HepG2 (cell line): ENCODE data around the gene NRK. TPM values are rescaled to one million over a fixed set of nuclear protein-coding genes. Genes with fewer than 3 reads are reported as not detected.

Source experiments
- ATAC-seq: fragments of 200-7000 bp; cut with Tn5 transposase; 3 replicates; pipeline ENCODE4 v1.9.1; 2020; ENCODE audit warnings: mild to moderate bottlenecking, moderate library complexity
- BruUV-seq: library from RNA; stranded (reverse); fragments of 400-500 nt; replicated peaks from 2 replicates; lab custom pipeline; 2021; lab: Mats Ljungman, UMichigan
- CTCF ChIA-PET: fragments of 300-600 bp; formaldehyde crosslinking; extraction: SDS; loops from one replicate; lab custom pipeline; 2021; ENCODE audit warnings: low total read pairs, inconsistent platforms, low intra/inter-chr PET ratio; lab: Yijun Ruan, JAX
- POLR2A ChIA-PET: fragments of 350-600 bp; sonication (Branson Sonifier 250); formaldehyde crosslinking; loops from one replicate; lab custom pipeline; 2020; ENCODE audit warnings: antibody characterized with exemption, inconsistent platforms; lab: Yijun Ruan, JAX
- DNase-seq: peaks from one replicate; pipeline ENCODE4 v3.0.0-alpha.2; 2015; ENCODE audit warnings: low spot score
- FAIRE-seq: peaks from 3 replicates; lab custom pipeline; 2011; peaks lifted over from hg19 to GRCh38; lab: Jason Lieb, UNC
- H2AFZ ChIP-seq: one replicate; pipeline ENCODE4 v1.6.1; 2011; ENCODE audit warnings: low read length, inconsistent platforms
- H3K27ac ChIP-seq: fragments of 300-600 bp; 3 replicates; pipeline ENCODE4 v1.8.0; 2011; ENCODE audit warnings: mixed run types, mild to moderate bottlenecking, mixed read lengths, low read length, inconsistent platforms; ENCODE audit not compliant: insufficient read depth; ENCODE audit errors: extremely low read length
- H3K27me3 ChIP-seq, 2 experiments: fragments of 200-600 bp in 1 of 2; 2 replicates in 1 of 2; 3 replicates in 1 of 2; pipeline versions ENCODE4 v1.6.0 to v1.8.0; 2011; ENCODE audit warnings: low read length in 2 of 2, mild to moderate bottlenecking in 2 of 2, moderate library complexity in 2 of 2, inconsistent platforms in 1 of 2; ENCODE audit not compliant: insufficient read depth in 2 of 2, control insufficient read depth in 1 of 2
- H3K36me3 ChIP-seq, 2 experiments: fragments of 200-600 bp in 1 of 2; replicated peaks in 1 of 2; 2 replicates in 1 of 2; 3 replicates in 1 of 2; pipeline versions ENCODE4 v1.5.1 to v1.8.0; 2011; ENCODE audit warnings: low read length in 2 of 2, inconsistent platforms in 1 of 2; ENCODE audit not compliant: insufficient read depth in 2 of 2, control insufficient read depth in 1 of 2
- H3K4me1 ChIP-seq: 2 replicates; pipeline ENCODE4 v1.5.1; 2012; ENCODE audit warnings: low read length, inconsistent platforms; ENCODE audit not compliant: insufficient read depth
- H3K4me2 ChIP-seq: 2 replicates; pipeline ENCODE4 v1.6.0; 2011; ENCODE audit warnings: low read depth, low read length, inconsistent platforms
- H3K4me3 ChIP-seq, 3 experiments: fragments of 200-600 bp in 1 of 3; sonication (generic), shearing (Covaris generic) in 1 of 3; replicated peaks in 1 of 3; 2 replicates each; pipeline ENCODE4 v1.5.1; 2011 to 2016; ENCODE audit warnings: low read length in 3 of 3, inconsistent platforms in 2 of 3, low read depth in 2 of 3, mild to moderate bottlenecking in 2 of 3, control low read depth in 1 of 3, mixed read lengths in 1 of 3; ENCODE audit not compliant: insufficient read depth in 1 of 3
- H3K79me2 ChIP-seq: one replicate; pipeline ENCODE4 v1.6.1; 2011; ENCODE audit warnings: low read length, inconsistent platforms; ENCODE audit not compliant: insufficient read depth
- H3K9ac ChIP-seq: 2 replicates; pipeline ENCODE4 v1.6.0; 2011; ENCODE audit warnings: mild to moderate bottlenecking, low read depth, low read length, inconsistent platforms; ENCODE audit not compliant: insufficient read depth
- H3K9me3 ChIP-seq: 2 replicates; pipeline ENCODE4 v1.5.1; 2012; ENCODE audit warnings: mild to moderate bottlenecking, low read length
- H4K20me1 ChIP-seq: 2 replicates; pipeline ENCODE4 v1.6.0; 2011; ENCODE audit warnings: inconsistent platforms, mild to moderate bottlenecking, low read length, moderate library complexity; ENCODE audit not compliant: insufficient read depth
- ARID2 ChIP-seq: sonication (generic); formaldehyde crosslinking; IDR thresholded peaks from 2 replicates; pipeline ENCODE4 v1.8.1; 2022; ENCODE audit warnings: mild to moderate bottlenecking, missing genetic modification reagents, borderline replicate concordance
- DMAP1 ChIP-seq: IDR thresholded peaks from 2 replicates; pipeline ENCODE4 v1.6.1; 2016
- EEA1 ChIP-seq: sonication (generic); formaldehyde crosslinking; IDR thresholded peaks from 2 replicates; pipeline ENCODE4 v1.5.1; 2020; ENCODE audit warnings: mild to moderate bottlenecking, missing genetic modification reagents, borderline replicate concordance
- GLI4 ChIP-seq: sonication (generic); formaldehyde crosslinking; IDR thresholded peaks from 2 replicates; pipeline ENCODE4 v1.5.1; 2020; ENCODE audit warnings: missing genetic modification reagents, mild to moderate bottlenecking, moderate library complexity, borderline replicate concordance
- KAT7 ChIP-seq: IDR thresholded peaks from 2 replicates; pipeline ENCODE4 v1.6.1; 2018; ENCODE audit warnings: borderline replicate concordance, missing compliant biosample characterization
- KLF13 ChIP-seq: sonication (generic); formaldehyde crosslinking; IDR thresholded peaks from 2 replicates; pipeline ENCODE4 v1.4.0; 2020; ENCODE audit warnings: mild to moderate bottlenecking, missing genetic modification reagents
- KLF6 ChIP-seq: IDR thresholded peaks from 2 replicates; pipeline ENCODE4 v1.8.0; 2016; ENCODE audit warnings: missing biosample characterization, missing genetic modification reagents
- MEF2D ChIP-seq: sonication (generic); formaldehyde crosslinking; IDR thresholded peaks from 2 replicates; pipeline ENCODE4 v1.5.1; 2020; ENCODE audit warnings: mild to moderate bottlenecking, missing genetic modification reagents
- MTA1 ChIP-seq: sonication (generic); formaldehyde crosslinking; IDR thresholded peaks from 2 replicates; pipeline ENCODE4 v1.4.0; 2020; ENCODE audit warnings: missing genetic modification reagents, mild to moderate bottlenecking, borderline replicate concordance
- PBX2 ChIP-seq: IDR thresholded peaks from 2 replicates; pipeline ENCODE4 v1.6.1; 2016; ENCODE audit warnings: control low read depth
- SOX5 ChIP-seq: IDR thresholded peaks from 2 replicates; pipeline ENCODE4 v1.6.1; 2016; ENCODE audit warnings: borderline replicate concordance
- ZNF138 ChIP-seq: sonication (generic); formaldehyde crosslinking; IDR thresholded peaks from 2 replicates; pipeline ENCODE4 v1.5.0; 2020; ENCODE audit warnings: mild to moderate bottlenecking, low read depth, missing genetic modification reagents
- ZNF282 ChIP-seq: fragments of 450-650 bp; IDR thresholded peaks from 2 replicates; pipeline ENCODE4 v1.6.1; 2018; ENCODE audit not compliant: partially characterized antibody
- ZNF577 ChIP-seq: sonication (generic); formaldehyde crosslinking; IDR thresholded peaks from 2 replicates; pipeline ENCODE4 v1.4.0; 2020; ENCODE audit warnings: mild to moderate bottlenecking, low read depth, missing genetic modification reagents, borderline replicate concordance
- in situ Hi-C: cut with HindIII; loops from 2 replicates; pipeline ENCODE4 v1.10.0; 2017; ENCODE audit warnings: low pct_unique_long_range_greater_than_20kb; ENCODE audit not compliant: extremely low pct_ligation_motif_present
- intact Hi-C: fragments of 100-400 bp; cut with micrococcal nuclease; formaldehyde crosslinking; loops from one replicate; pipeline ENCODE4 v1.10.0; 2022; ENCODE audit not compliant: unreplicated experiment
- polyA plus RNA-seq, 8 experiments: library from polyadenylated mRNA; depleted of rRNA in 3 of 8; stranded (reverse) in 7 of 8; unstranded in 1 of 8; fragments of >200 nt; fragmentation: Illumina TruSeq in 4 of 8; extraction: Trizol in 4 of 8; gene quantifications; 2 replicates each; pipeline versions ENCODE4 v1.2.1 to v1.2.3, GENCODE V29; 2011 to 2016; ENCODE audit warnings: low read depth in 4 of 8, missing spikeins in 1 of 8, mixed read lengths in 1 of 8; ENCODE audit not compliant: insufficient read depth in 1 of 8
- total RNA-seq, 5 experiments: library from RNA; depleted of rRNA; stranded (reverse); fragments of >200 nt; fragmentation: Illumina TruSeq; extraction: Trizol; gene quantifications; 2 replicates each; pipeline ENCODE4 v1.2.3, GENCODE V29; 2016; ENCODE audit warnings: low read depth in 1 of 5
- TF ChIP-seq, protein P1 (sequence below): sonication (generic); formaldehyde crosslinking; IDR thresholded peaks from 2 replicates; pipeline ENCODE4 v1.4.0; 2020; ENCODE audit warnings: missing genetic modification reagents

Gene NRK
- total and polyA plus RNA-seq, 2 of the 13 experiments (the other 11 are each of a cell fraction or from before 2014, with no cell fraction given), result not detected

DNA sequence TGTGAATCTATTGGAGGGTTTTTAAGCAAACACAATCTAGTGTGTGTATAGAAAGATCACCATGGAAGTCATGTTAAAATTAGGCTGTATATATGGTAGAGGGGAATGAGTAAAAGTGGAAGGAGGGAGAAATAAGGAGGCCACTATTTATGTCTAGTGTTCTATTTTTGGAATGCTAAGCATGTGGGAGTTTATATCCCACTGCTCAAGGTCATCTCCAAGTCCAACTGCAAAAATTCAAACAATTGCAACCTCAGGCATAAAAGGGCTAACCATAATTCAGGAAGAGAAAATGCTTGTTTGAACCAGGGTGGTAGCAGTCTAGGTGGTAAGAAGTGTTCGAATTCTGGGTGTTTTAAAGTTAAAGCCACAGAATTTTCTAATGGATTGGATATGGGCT lies 177.0 kb downstream of the NRK start (continued):
- TF ChIP-seq, protein P1, sequence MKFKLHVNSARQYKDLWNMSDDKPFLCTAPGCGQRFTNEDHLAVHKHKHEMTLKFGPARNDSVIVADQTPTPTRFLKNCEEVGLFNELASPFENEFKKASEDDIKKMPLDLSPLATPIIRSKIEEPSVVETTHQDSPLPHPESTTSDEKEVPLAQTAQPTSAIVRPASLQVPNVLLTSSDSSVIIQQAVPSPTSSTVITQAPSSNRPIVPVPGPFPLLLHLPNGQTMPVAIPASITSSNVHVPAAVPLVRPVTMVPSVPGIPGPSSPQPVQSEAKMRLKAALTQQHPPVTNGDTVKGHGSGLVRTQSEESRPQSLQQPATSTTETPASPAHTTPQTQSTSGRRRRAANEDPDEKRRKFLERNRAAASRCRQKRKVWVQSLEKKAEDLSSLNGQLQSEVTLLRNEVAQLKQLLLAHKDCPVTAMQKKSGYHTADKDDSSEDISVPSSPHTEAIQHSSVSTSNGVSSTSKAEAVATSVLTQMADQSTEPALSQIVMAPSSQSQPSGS (CRISPR knock-in tag), result no peak
- TF ChIP-seq SOX5, result peak; percentile 25; the same call in 1 of the 2 replicates
- no peak for TF ChIP-seq KAT7 (CRISPR knock-in tag)
- no peak for TF ChIP-seq ZNF577 (CRISPR knock-in tag)
- no peak for TF ChIP-seq ZNF138 (CRISPR knock-in tag)
- TF ChIP-seq MEF2D, result peak; percentile 89
- no peak for TF ChIP-seq KLF6
- no peak for TF ChIP-seq DMAP1 (CRISPR knock-in tag)
- no peak for TF ChIP-seq KLF13

DNA sequence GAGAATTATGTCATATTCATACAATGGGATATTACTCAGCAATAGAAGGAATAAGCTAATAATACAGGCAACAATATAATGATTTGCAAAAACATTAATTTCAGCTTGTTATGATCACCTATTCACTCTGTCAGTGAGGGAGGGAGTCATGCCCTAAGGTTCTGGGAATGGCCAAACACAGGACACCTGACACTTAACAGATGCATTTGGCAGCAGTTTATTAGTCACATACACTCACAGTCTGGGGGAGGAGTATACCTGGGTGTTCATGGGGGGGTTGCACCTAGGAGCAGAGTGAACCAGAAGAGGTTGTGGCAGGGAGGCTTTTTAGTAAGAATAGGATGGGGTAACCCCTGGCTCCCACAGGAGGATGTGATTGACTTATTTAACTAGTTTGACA lies 177.9 kb downstream of the NRK start:
- CTCF ChIA-PET, result no interaction called here
- peak overlapping the region; percentile 32; the same call in 1 of the 2 replicates for H3K4me2 ChIP-seq
- H3K4me1 ChIP-seq, result peaks cover 45% of the 10 kb centered on the region
- no peak overlapping the region for H3K4me3 ChIP-seq
- no TSS peak for BruUV-seq
- H4K20me1 ChIP-seq, result no peaks in the 10 kb centered on the region
- no peaks in the 10 kb centered on the region for H3K9me3 ChIP-seq
- no peaks in the 10 kb centered on the region for H3K36me3 ChIP-seq
- H3K27me3 ChIP-seq, result no peaks in the 10 kb centered on the region
- no peak overlapping the region for H3K9ac ChIP-seq
- no peak for DNase-seq
- intact Hi-C loops, result no loop called here
- POLR2A ChIA-PET, result no interaction called here
- no peak for ATAC-seq
- in situ Hi-C loops, result no loop called here
- H3K79me2 ChIP-seq, result no peaks in the 10 kb centered on the region
- no peak overlapping the region for H3K27ac ChIP-seq
- H2AFZ ChIP-seq, result no peak overlapping the region
- no peak for FAIRE-seq
- no peak for TF ChIP-seq MTA1
- no peak for TF ChIP-seq GLI4
- TF ChIP-seq ARID2 (CRISPR knock-in tag), result no peak
- TF ChIP-seq EEA1 (CRISPR knock-in tag), result no peak
- TF ChIP-seq PBX2 (CRISPR knock-in tag), result no peak
- TF ChIP-seq ZNF282, result no peak
